ENCODE data around the gene CUTA.

Gene CUTA

GRCh38 chr6:33432546-33432945 is 14.6 kb upstream of the CUTA start:
- no peak for TF ChIP-seq CTCF (IDR thresholded peaks at IDR 0.05; ENCODE audit: insufficient read depth, missing control alignments)
- no peak for FAIRE-seq
- DNase-seq (ENCODE audit: insufficient read length, low spot score): no peak

- DNase-seq (ENCODE audit: insufficient read length, low spot score) (no peak), FAIRE-seq (no peak)
- no peak for TF ChIP-seq CTCF (IDR thresholded peaks at IDR 0.05; ENCODE audit: insufficient read depth, missing control alignments)
Observed at GRCh38 chr6:33431880-33432541, 14.1 kb upstream of the CUTA start.

- FAIRE-seq: no peak
- no peak for TF ChIP-seq CTCF (IDR thresholded peaks at IDR 0.05; ENCODE audit: insufficient read depth, missing control alignments)
- DNase-seq (ENCODE audit: insufficient read length, low spot score): peak; percentile 91
Observed at GRCh38 chr6:33430991-33431879, 13.3 kb upstream of the CUTA start.

GRCh38 chr6:33430334-33430733 is 12.4 kb upstream of the CUTA start:
- DNase-seq (ENCODE audit: insufficient read length, low spot score) (no peak), FAIRE-seq (no peak)
- no peak for TF ChIP-seq CTCF (IDR thresholded peaks at IDR 0.05; ENCODE audit: insufficient read depth, missing control alignments)

- FAIRE-seq (no peak), DNase-seq (ENCODE audit: insufficient read length, low spot score) (no peak)
- no peak for TF ChIP-seq CTCF (IDR thresholded peaks at IDR 0.05; ENCODE audit: insufficient read depth, missing control alignments)
Observed at GRCh38 chr6:33429750-33430052, 11.8 kb upstream of the CUTA start.

- TF ChIP-seq CTCF (IDR thresholded peaks at IDR 0.05; ENCODE audit: insufficient read depth, missing control alignments): no peak
- DNase-seq (ENCODE audit: insufficient read length, low spot score) (no peak), FAIRE-seq (no peak)
Observed at GRCh38 chr6:33428966-33429749, 11.3 kb upstream of the CUTA start.

Data from D721Med (cell line).